NCI-H2196 (cell line): Measurements from ENCODE around the gene MDC1.
"Not testable (repeated sequence)": the region's sequence is repeated elsewhere in the genome, so short reads cannot be mapped to it uniquely, and the experiment has no call there.

ENCODE experiments used
- DNase-seq: peaks from one replicate; lab custom pipeline; 2025; ENCODE audit not compliant: unreplicated experiment; lab: John Stamatoyannopoulos, UW

Gene MDC1

GRCh38 chr6:30683183-30683979 is 33.7 kb downstream of the MDC1 start:
- no peak for DNase-seq

- no peak for DNase-seq
Observed at GRCh38 chr6:30682143-30683117, 34.7 kb downstream of the MDC1 start.

GRCh38 chr6:30681766-30682142 is 35.3 kb downstream of the MDC1 start:
- no peak for DNase-seq

GRCh38 chr6:30679765-30680535 is 37.1 kb downstream of the MDC1 start:
- DNase-seq, result no peak

GRCh38 chr6:30678964-30679726 is 37.9 kb downstream of the MDC1 start:
- DNase-seq, result peak; percentile 72

GRCh38 chr6:30676660-30677285 is 40.3 kb downstream of the MDC1 start:
- DNase-seq, result no peak

GRCh38 chr6:30672445-30673253 is 44.4 kb downstream of the MDC1 start, which contains the start of gene DHX16:
DHX16 (minus strand) TSS chr6:30673006; CDS start chr6:30672841, 165 bp downstream.
- peak; percentile 93 for DNase-seq

GRCh38 chr6:30670760-30671527 is 46.1 kb downstream of the MDC1 start:
- DNase-seq, result no peak

GRCh38 chr6:30666300-30666699 is 50.8 kb downstream of the MDC1 start:
- not testable (repeated sequence) for DNase-seq

GRCh38 chr6:30664994-30665767 is 51.9 kb downstream of the MDC1 start:
- DNase-seq, result no peak

GRCh38 chr6:30657922-30658321 is 59.2 kb downstream of the MDC1 start:
- not testable (repeated sequence) for DNase-seq

- no peak for DNase-seq
Observed at GRCh38 chr6:30657454-30657853, 59.6 kb downstream of the MDC1 start.

- no peak for DNase-seq
Observed at GRCh38 chr6:30656513-30656912, 60.6 kb downstream of the MDC1 start.

GRCh38 chr6:30655743-30656094 is 61.4 kb downstream of the MDC1 start:
- no peak for DNase-seq

- DNase-seq, result no peak
Observed at GRCh38 chr6:30654798-30655742, 62.0 kb downstream of the MDC1 start.

GRCh38 chr6:30651143-30651542 is 65.9 kb downstream of the MDC1 start:
- DNase-seq, result no peak
